Activated naive CD8-positive, alpha-beta T cell treated with anti-CD3 and anti-CD28 coated beads, Interleukin-2, amount 50 U/mL, for 16 hours (primary cell): ENCODE results near the gene UNC80.

Source experiments
- DNase-seq: peaks from one replicate; pipeline ENCODE4 v3.0.0-alpha.2; 2020; ENCODE audit warnings: low read depth, low spot score

UNC80 gene

GRCh38 chr2:209969692-209970091, 198.1 kb downstream of the UNC80 start:
- DNase-seq: no peak

- DNase-seq: no peak
These were observed 198.6 kb downstream of the UNC80 start for GRCh38 chr2:209970271-209970670.

- no peak for DNase-seq
These were observed 199.1 kb downstream of the UNC80 start for GRCh38 chr2:209970711-209971110.

DNA sequence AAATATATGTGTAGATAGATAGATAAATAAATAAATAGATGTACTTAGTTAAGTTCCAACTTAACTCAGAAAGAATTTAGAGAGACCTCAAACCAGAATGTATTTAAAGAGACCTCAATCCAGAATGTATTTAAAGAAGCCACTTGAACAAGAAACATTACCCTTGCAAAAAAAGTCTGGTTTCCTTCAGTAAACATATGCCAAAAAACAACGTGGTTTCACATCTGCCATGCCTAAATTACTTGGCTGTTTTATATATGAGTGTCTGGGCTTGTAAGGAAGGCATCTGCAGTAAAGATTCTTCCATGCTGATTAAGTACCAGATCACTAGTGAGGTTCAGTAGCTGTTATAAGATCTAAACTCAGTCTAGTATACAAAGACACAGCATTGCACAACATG, 201.7 kb downstream of the UNC80 start:
- no peak for DNase-seq

DNA sequence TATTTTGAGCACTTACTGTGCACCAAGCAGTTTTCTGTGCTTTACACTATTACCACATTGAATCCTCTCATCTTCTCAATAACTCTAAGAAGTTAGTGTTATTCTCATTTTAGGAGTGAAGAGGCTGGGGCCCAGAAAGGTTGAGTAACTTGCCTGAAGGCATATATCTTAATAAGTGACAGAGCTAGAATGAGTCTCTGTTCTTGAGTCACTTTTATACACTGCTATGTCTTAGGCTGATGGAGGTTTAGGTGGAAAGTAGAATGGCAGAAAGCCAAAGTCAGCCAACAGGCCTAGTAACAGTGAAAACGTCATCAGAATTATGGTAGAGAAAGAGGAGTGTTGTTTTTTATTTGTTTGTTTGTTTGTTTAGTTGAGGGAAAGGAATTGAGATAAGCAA, 202.9 kb downstream of the UNC80 start:
- DNase-seq: no peak

GRCh38 chr2:209976698-209977385, 205.2 kb downstream of the UNC80 start:
- no peak for DNase-seq

DNA sequence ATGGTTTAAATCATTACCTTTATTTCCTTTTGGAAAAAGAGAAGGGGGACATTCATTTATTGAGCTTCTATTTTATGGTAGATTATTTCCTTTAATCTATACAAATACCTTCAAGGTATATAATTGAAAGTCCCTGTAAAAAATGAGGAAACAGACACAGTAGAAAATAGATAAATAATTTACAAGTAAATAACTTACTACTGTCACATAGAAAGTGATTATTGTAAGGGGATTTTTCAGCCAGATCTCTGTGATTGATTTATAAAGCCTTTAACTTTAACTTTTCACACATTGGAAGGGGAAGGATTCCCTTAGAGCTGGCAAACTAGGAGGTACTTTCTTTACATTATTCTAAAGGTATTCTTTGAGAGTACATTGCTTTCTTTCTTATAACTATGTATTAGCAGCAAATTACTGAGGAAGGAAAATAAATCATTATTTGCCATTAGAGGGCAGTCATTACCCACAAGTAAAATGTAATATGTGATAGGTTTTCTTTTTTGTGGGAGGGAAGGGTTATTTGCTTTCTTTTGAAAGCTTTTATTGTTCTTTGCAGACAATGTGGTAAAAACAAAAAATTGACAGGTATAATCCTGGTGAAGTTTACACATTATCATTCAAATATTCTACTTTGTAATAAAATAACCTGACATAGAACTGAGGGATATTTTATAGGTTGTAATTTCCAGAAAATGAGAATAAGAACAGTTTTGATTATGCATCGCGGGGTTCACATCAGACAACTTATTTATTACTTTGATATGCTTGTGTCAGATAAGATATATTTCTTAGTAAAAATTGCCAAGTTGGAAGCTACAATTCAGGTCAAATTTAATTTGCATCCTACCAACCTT, 206.0 kb downstream of the UNC80 start:
- DNase-seq: no peak

GRCh38 chr2:209984291-209984690, 212.7 kb downstream of the UNC80 start:
- DNase-seq: no peak

- DNase-seq: no peak
These were observed 214.2 kb downstream of the UNC80 start for GRCh38 chr2:209985874-209986273.

- DNase-seq: no peak
These were observed 214.8 kb downstream of the UNC80 start for GRCh38 chr2:209986415-209986814.

DNA sequence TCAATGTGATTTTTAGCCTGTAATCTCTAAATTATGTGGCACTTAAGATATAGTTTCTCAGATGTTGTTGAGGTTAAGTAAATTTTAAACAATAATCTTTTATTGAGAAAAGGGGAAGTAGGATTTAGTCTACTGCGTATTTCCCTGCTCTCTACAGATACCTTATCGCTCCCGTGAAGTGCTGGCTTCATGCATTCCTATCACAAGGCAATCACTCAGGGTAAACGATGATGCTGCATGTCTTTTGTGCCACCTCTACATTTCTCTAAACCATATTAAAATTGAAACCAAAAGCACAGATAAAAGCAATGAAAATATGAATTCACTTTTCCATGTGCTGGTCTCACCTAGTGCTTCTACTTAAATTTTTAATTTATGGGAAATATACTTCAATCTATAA, 216.4 kb downstream of the UNC80 start:
- no peak for DNase-seq

- DNase-seq: no peak
These were observed 219.2 kb downstream of the UNC80 start for GRCh38 chr2:209990838-209991237.

DNA sequence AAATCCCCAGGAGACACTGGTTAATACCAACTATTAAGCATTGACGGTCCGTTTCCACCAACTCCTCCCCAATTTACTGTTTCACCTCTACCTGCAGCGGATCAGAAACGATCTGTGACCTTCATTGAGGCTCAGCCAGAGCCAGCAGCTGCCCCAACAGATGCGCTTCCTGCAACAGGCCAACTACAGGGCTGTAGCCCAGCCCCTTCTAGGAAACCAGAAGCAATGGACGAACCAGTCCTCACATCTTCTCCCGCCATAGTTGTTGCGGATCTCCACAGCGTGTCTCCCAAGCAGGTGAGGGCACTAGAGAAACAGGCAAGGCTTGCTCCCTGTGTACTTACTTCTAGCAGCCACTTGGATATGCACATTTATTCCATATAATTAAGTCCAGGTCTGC, 222.3 kb downstream of the UNC80 start:
- no peak for DNase-seq

DNA sequence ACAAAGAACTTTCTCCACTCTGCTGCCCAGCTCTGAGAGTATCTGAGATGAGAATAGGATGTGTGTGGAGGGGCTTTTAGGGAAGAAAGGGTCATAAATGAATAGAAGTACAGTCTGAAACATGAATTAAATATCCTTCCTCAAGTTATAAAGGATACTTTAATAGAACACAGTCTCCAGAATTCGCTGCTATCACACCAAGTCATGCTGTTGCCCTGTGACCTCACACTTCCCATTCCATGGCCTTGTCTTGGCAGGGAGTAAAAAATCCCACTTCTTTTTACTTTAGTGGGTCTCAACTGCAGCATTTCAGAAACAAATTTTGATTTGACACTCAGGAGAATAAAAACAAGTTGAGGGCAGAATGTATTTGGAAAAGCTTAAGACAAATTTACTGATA, 227.0 kb downstream of the UNC80 start:
- no peak for DNase-seq

- no peak for DNase-seq
These were observed 229.1 kb downstream of the UNC80 start for GRCh38 chr2:210000464-210001324.

DNA sequence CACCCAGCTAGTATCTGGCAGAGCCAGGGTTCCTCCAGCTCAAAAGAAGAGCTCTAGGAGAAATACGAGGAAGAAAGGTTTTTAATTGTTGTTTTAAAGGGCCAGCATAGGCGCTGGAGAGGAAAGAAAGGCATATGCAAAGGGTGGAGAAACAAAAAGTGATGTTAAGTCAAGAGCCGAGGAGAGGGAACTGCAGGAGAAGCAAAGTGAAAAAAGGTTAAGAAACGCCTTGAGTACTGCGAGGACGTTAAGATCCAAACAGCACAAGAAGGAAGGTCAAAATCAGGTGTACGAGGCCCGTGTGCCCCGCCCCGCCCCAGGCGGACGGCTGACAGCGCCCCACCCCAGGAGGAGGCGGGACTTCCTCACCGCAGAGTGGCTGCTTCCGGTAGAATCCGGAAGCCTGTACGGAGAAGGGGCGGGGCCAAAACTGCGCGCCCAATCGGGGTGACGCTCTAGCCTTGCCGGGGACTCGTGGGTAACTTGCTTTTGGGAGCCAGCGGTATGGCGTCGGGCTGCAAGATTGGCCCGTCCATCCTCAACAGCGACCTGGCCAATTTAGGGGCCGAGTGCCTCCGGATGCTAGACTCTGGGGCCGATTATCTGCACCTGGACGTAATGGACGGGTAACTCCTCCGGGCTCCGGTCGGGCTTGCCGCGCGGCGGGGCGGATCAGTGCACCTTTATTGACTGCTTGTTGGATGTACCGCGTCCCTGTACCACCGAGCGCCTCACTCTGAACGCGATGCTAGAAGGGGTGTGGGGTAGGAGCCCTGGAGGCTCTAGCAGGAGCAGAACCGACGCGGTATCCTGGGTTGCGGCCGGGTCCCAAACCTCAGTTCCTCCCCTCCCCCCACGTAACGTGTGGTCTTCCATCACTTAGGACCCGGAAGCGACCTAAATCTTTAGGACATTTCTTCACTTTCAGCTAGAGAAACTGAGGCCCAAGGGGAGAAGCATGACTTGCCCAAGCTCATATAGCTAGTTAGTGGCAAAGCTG, 230.8 kb downstream of the UNC80 start, which contains the start of gene RPE:
Gene RPE (plus strand): TSS at position 481 of the 1,000 bp plus-strand sequence. CDS start 24 bp downstream, at position 505.
- DNase-seq: peak; percentile 95

DNA sequence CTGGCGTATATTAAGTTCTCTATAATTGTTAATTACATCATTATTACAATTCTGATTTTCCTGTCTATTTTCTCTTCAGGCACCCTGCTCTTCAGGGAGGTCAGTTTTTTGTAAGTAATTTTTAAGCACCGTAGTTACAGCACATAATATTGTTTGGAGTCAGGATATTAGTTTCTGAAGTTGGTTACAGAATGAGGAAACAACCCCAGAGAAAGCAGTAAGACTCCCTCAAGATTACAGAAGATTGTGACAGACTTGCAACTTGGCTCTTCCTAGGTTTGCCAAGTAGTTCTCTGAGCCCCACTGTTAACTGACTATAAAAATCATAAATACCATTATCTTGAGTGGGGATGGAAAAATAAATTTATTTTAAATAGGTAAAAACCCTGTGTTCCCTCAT, 231.7 kb downstream of the UNC80 start:
- DNase-seq: no peak

DNA sequence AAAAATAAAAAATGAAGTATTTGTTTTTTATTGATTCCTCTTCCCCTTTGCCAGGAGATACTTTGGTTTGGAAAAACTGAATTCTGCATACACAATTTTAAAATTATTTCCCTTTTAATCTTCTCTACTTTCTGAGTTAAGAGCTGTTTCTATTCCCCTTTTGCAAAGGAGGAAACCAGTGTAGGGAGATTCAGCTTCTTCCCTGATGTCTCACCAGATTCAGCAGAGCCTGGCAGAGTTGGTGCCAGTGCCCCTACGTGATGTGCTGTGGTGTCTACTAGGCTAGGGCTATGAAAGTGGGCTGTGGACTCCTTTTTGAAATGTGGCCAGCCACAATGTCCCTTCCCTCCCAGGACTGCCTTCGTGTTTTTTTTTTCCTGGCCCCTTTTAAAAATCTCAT, 233.2 kb downstream of the UNC80 start:
- no peak for DNase-seq

- no peak for DNase-seq
These were observed 236.3 kb downstream of the UNC80 start for GRCh38 chr2:210007895-210008294.

- DNase-seq: no peak
These were observed 237.5 kb downstream of the UNC80 start for GRCh38 chr2:210009126-210009525.

- DNase-seq: no peak
These were observed 238.3 kb downstream of the UNC80 start for GRCh38 chr2:210009896-210010295.
